OCI-LY1 (cell line): ENCODE measurements around the gene ADGRA3.

ENCODE experiments used
- H2AFZ ChIP-seq: fragments of 200-600 bp; sonication (generic), shearing (Covaris generic); 2 replicates; pipeline ENCODE4 v1.6.0; 2014; ENCODE audit warnings: antibody characterized with exemption, mild to moderate bottlenecking, low read length
- H3F3A ChIP-seq: fragments of 200-600 bp; sonication (generic), shearing (Covaris generic); 2 replicates; pipeline ENCODE4 v1.6.0; 2014; ENCODE audit warnings: mild to moderate bottlenecking, antibody characterized with exemption, low read length, moderate library complexity; ENCODE audit not compliant: insufficient read depth
- H3K27ac ChIP-seq: fragments of 200-600 bp; sonication (generic); 2 replicates; pipeline ENCODE4 v1.5.1; 2014; ENCODE audit warnings: low read length, mixed run types, mild to moderate bottlenecking, low read depth; ENCODE audit not compliant: poor library complexity, severe bottlenecking
- H3K27me3 ChIP-seq: fragments of 200-600 bp; sonication (generic); 2 replicates; pipeline ENCODE4 v1.6.0; 2014; ENCODE audit warnings: antibody characterized with exemption, mild to moderate bottlenecking, low read length, moderate library complexity; ENCODE audit not compliant: insufficient read depth
- H3K36me3 ChIP-seq: fragments of 200-600 bp; sonication (generic); 2 replicates; pipeline ENCODE4 v1.6.1; 2014; ENCODE audit warnings: mild to moderate bottlenecking, antibody characterized with exemption, low read length, moderate library complexity, mixed read lengths; ENCODE audit not compliant: insufficient read depth
- H3K4me1 ChIP-seq: fragments of 200-600 bp; sonication (generic); 2 replicates; pipeline ENCODE4 v1.5.1; 2014; ENCODE audit warnings: mild to moderate bottlenecking, low read length, moderate library complexity; ENCODE audit not compliant: insufficient read depth, severe bottlenecking
- H3K4me2 ChIP-seq: fragments of 200-600 bp; sonication (generic), shearing (Covaris generic); 2 replicates; pipeline ENCODE4 v1.6.1; 2014; ENCODE audit warnings: low read length
- H3K4me3 ChIP-seq: fragments of 200-600 bp; sonication (generic); 2 replicates; pipeline ENCODE4 v1.5.1; 2014; ENCODE audit warnings: low read length, low read depth, mild to moderate bottlenecking, mixed read lengths; ENCODE audit not compliant: poor library complexity, severe bottlenecking
- H3K79me2 ChIP-seq: fragments of 200-600 bp; shearing (Covaris generic); 2 replicates; pipeline ENCODE4 v1.6.1; 2016; ENCODE audit warnings: mixed run types, low read length, mixed read lengths; ENCODE audit not compliant: insufficient read depth
- H3K9ac ChIP-seq: fragments of 200-600 bp; sonication (generic), shearing (Covaris generic); 2 replicates; pipeline ENCODE4 v1.6.1; 2014; ENCODE audit warnings: mild to moderate bottlenecking, low read length, mixed read lengths
- H3K9me2 ChIP-seq: fragments of 200-600 bp; sonication (generic), shearing (Covaris generic); 2 replicates; pipeline ENCODE4 v1.6.1; 2014; ENCODE audit warnings: low read depth, mild to moderate bottlenecking, low read length, mixed read lengths
- H3K9me3 ChIP-seq: fragments of 200-600 bp; shearing (Covaris generic); 2 replicates; pipeline ENCODE4 v1.6.1; 2014; ENCODE audit warnings: low read length, mixed read lengths
- H4K20me1 ChIP-seq: fragments of 200-600 bp; sonication (generic), shearing (Covaris generic); 2 replicates; pipeline ENCODE4 v1.6.0; 2016; ENCODE audit warnings: mild to moderate bottlenecking, low read length; ENCODE audit not compliant: insufficient read depth
- EZH2 ChIP-seq: fragments of 200-600 bp; sonication (generic), shearing (Covaris generic); IDR thresholded peaks from 2 replicates; pipeline ENCODE4 v1.8.0; 2017; ENCODE audit warnings: borderline replicate concordance, mixed run types, mild to moderate bottlenecking, antibody characterized with exemption, low read length, moderate library complexity, mixed read lengths
- TF ChIP-seq, protein P1 (sequence below): fragments of 200-600 bp; sonication (generic), shearing (Covaris generic); IDR thresholded peaks from 2 replicates; pipeline ENCODE4 v1.5.1; 2017; ENCODE audit warnings: mild to moderate bottlenecking, antibody characterized with exemption, low read length, moderate library complexity, mixed read lengths

The ADGRA3 gene

DNA sequence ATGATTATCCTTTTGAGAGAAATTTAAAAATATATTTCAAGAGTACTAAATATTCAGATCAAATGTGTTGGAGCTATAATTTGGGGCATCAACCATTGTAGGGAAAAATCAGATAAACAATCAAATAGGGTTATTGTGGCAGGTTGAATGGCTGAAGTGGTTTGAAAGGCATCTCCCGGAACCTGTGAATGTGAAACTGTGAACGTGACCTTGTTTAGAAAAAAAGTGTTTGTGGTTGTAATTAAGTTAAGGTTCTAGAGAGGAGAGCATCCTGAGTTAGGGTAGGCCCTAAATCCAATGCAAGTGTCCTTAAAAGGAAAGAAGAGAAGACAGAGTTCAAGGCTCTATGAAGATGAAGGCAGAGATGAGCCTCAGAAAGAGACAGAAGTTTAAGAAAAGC, 37.4 kb downstream of the ADGRA3 start:
- H3K9ac ChIP-seq, result no peak overlapping the region
- no peaks in the 10 kb centered on the region for H4K20me1 ChIP-seq
- H3K9me2 ChIP-seq, result no peaks in the 10 kb centered on the region
- no peak overlapping the region for H2AFZ ChIP-seq
- H3K9me3 ChIP-seq, result no peaks in the 10 kb centered on the region
- no peak overlapping the region for H3K27ac ChIP-seq
- TF ChIP-seq EZH2, result no peak
- TF ChIP-seq, protein P1, sequence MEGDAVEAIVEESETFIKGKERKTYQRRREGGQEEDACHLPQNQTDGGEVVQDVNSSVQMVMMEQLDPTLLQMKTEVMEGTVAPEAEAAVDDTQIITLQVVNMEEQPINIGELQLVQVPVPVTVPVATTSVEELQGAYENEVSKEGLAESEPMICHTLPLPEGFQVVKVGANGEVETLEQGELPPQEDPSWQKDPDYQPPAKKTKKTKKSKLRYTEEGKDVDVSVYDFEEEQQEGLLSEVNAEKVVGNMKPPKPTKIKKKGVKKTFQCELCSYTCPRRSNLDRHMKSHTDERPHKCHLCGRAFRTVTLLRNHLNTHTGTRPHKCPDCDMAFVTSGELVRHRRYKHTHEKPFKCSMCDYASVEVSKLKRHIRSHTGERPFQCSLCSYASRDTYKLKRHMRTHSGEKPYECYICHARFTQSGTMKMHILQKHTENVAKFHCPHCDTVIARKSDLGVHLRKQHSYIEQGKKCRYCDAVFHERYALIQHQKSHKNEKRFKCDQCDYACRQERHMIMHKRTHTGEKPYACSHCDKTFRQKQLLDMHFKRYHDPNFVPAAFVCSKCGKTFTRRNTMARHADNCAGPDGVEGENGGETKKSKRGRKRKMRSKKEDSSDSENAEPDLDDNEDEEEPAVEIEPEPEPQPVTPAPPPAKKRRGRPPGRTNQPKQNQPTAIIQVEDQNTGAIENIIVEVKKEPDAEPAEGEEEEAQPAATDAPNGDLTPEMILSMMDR, result no peak
- no peaks in the 10 kb centered on the region for H3F3A ChIP-seq
- H3K4me3 ChIP-seq, result no peak overlapping the region
- H3K36me3 ChIP-seq, result no peaks in the 10 kb centered on the region
- H3K4me2 ChIP-seq, result no peak overlapping the region
- H3K27me3 ChIP-seq, result no peaks in the 10 kb centered on the region
- no peaks in the 10 kb centered on the region for H3K79me2 ChIP-seq
- no peaks in the 10 kb centered on the region for H3K4me1 ChIP-seq

DNA sequence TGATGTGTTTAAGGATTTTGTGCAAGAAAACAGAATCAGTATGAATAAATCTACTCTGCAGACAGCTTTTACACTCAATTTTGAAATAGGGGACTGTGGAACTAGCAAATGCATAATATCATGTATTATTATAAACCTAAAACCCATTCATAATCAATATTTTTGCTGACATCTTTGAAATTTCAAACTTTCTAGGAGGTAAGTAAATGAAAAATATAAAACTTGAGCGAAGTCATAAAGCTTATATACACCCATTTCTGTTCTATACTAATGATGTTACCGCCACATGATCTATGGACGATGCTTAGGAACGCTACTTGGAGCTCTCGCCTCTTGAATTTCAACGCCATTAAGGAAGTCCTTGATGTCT, 38.1 kb downstream of the ADGRA3 start:
- no peaks in the 10 kb centered on the region for H3K27me3 ChIP-seq
- no peaks in the 10 kb centered on the region for H3K79me2 ChIP-seq
- H3K4me1 ChIP-seq, result no peaks in the 10 kb centered on the region
- H3F3A ChIP-seq, result no peaks in the 10 kb centered on the region
- no peak overlapping the region for H2AFZ ChIP-seq
- H3K9me3 ChIP-seq, result no peaks in the 10 kb centered on the region
- H4K20me1 ChIP-seq, result no peaks in the 10 kb centered on the region
- H3K27ac ChIP-seq, result no peak overlapping the region
- no peaks in the 10 kb centered on the region for H3K9me2 ChIP-seq
- no peak overlapping the region for H3K9ac ChIP-seq
- H3K4me3 ChIP-seq, result no peak overlapping the region
- no peak for TF ChIP-seq EZH2
- TF ChIP-seq, protein P1, result no peak
- no peaks in the 10 kb centered on the region for H3K36me3 ChIP-seq
- H3K4me2 ChIP-seq, result no peak overlapping the region

DNA sequence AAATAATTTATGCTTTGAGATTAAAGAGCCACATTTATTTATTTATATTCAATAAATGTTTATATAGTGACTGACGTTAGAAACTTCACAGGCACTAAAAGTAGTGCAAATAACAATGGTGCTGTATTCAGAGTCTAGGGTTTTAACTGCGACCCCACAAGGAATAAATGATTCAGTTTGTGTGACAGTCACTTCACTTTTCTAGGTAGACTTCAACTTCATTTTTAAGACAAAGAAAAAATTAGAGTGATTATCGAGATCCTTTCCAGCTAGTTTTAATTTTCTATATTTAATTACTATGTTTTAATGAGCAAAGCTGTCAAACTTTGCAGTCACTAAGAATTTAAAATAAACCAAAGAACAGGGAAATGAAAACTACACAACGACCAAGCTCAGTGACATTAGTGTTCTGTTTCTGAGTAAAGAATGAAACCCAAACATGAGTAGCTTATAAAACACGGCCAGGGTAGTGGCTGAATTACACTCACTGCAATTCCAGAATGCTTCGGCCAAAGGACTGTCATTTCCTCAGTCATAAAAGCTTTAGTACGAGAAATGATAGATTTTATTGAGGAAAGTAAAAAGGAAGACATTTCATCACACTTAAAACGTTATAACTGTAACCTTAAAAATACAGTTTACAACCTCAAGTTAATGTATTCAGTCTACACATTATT, 38.6 kb downstream of the ADGRA3 start:
- Histone ChIP-seq H3K36me3 (no peaks in the 10 kb centered on the region), H3K4me2 (no peak overlapping the region), H3K27ac (no peak overlapping the region), H3K9ac (no peak overlapping the region), H4K20me1 (no peaks in the 10 kb centered on the region), H2AFZ (no peak overlapping the region), H3K79me2 (no peaks in the 10 kb centered on the region), H3K9me3 (no peaks in the 10 kb centered on the region), H3F3A (no peaks in the 10 kb centered on the region), H3K27me3 (no peaks in the 10 kb centered on the region), H3K4me1 (no peaks in the 10 kb centered on the region), H3K4me3 (no peak overlapping the region), H3K9me2 (no peaks in the 10 kb centered on the region)
- TF ChIP-seq, protein P1, result no peak
- TF ChIP-seq EZH2, result no peak
